Right renal pelvis (tissue), 4 donors: ENCODE measurements around the gene KLHL1. TPM values are rescaled to one million over a fixed set of nuclear protein-coding genes. Genes with fewer than 3 reads are reported as not detected.
"Not testable (repeated sequence)": the region's sequence is repeated elsewhere in the genome, so short reads cannot be mapped to it uniquely, and the experiment has no call there.

Experiments
- DNase-seq, 4 donors: peaks; one replicate each; pipeline ENCODE4 v3.0.0-alpha.2; 2013; ENCODE audit warnings: low read depth in 4 of 4, low spot score in 3 of 4, missing footprints in 1 of 4
- polyA plus RNA-seq, 4 donors: library from polyadenylated mRNA; unstranded; fragments of 120-200 nt; gene quantifications; one replicate each; pipeline ENCODE4 v1.2.1, GENCODE V29; 2013; ENCODE audit not compliant: insufficient read length in 4 of 4

Gene KLHL1
- 1 to 10 TPM in 1 of 4 donors, under 1 TPM in 3; 0.87 to 1.4 (median 0.89) TPM for polyA plus RNA-seq

GRCh38 chr13:70108356-70109105 is at the start of gene KLHL1:
KLHL1 (minus strand) TSS chr13:70108452; CDS start chr13:70107699, 753 bp downstream.
- peak in 3 of 4 donors; percentile 5 to 23 (median 12) for DNase-seq

GRCh38 chr13:70142658-70143057 is 34.4 kb upstream of the KLHL1 start:
- DNase-seq, result not testable (repeated sequence)

- no peak for DNase-seq
Observed at GRCh38 chr13:70128098-70128497, 19.8 kb upstream of the KLHL1 start.

GRCh38 chr13:70125693-70126092 is 17.4 kb upstream of the KLHL1 start:
- DNase-seq, result no peak

- DNase-seq, result no peak
Observed at GRCh38 chr13:70117338-70117905, 9.2 kb upstream of the KLHL1 start.

- DNase-seq, result peak in 3 of 4 donors; percentile 4 to 20 (median 12)
Observed at GRCh38 chr13:70107498-70108281, 562 bp downstream of the KLHL1 start, which contains the start of gene ATXN8OS. ATXN8OS (plus strand) TSS chr13:70107826.

GRCh38 chr13:70107125-70107497 is 1.1 kb downstream of the KLHL1 start:
- DNase-seq, result no peak

- no peak for DNase-seq
Observed at GRCh38 chr13:70104481-70104880, 3.8 kb downstream of the KLHL1 start.

- no peak for DNase-seq
Observed at GRCh38 chr13:70098669-70099068, 9.6 kb downstream of the KLHL1 start.

- DNase-seq, result no peak
Observed at GRCh38 chr13:70090036-70090723, 18.1 kb downstream of the KLHL1 start.

- DNase-seq, result no peak
Observed at GRCh38 chr13:70088926-70089325, 19.3 kb downstream of the KLHL1 start.

- no peak for DNase-seq
Observed at GRCh38 chr13:70087247-70087646, 21.0 kb downstream of the KLHL1 start.

GRCh38 chr13:70080012-70080411 is 28.2 kb downstream of the KLHL1 start:
- no peak for DNase-seq

- no peak for DNase-seq
Observed at GRCh38 chr13:70054572-70054971, 53.7 kb downstream of the KLHL1 start.

GRCh38 chr13:70051531-70051930 is 56.7 kb downstream of the KLHL1 start:
- DNase-seq, result no peak

GRCh38 chr13:70043685-70044084 is 64.6 kb downstream of the KLHL1 start:
- DNase-seq, result no peak

GRCh38 chr13:70042193-70042592 is 66.1 kb downstream of the KLHL1 start:
- no peak for DNase-seq

- DNase-seq, result no peak
Observed at GRCh38 chr13:70034286-70034685, 74.0 kb downstream of the KLHL1 start.

GRCh38 chr13:70027551-70027950 is 80.7 kb downstream of the KLHL1 start:
- no peak for DNase-seq

GRCh38 chr13:70023516-70023915 is 84.7 kb downstream of the KLHL1 start:
- DNase-seq, result no peak

- no peak for DNase-seq
Observed at GRCh38 chr13:70022646-70023045, 85.6 kb downstream of the KLHL1 start.
